Keratinocyte (primary cell): ENCODE data around the gene IL22RA1. TPM values are rescaled to one million over a fixed set of nuclear protein-coding genes. Genes with fewer than 3 reads are reported as not detected.

Experiments used
- DNase-seq: peaks from one replicate; pipeline ENCODE4 v3.0.0-alpha.2; 2011; ENCODE audit warnings: low read depth, missing footprints, low spot score
- FAIRE-seq: peaks from 2 replicates; lab custom pipeline; 2011; peaks lifted over from hg19 to GRCh38; lab: Jason Lieb, UNC
- H2AFZ ChIP-seq: 2 replicates; pipeline ENCODE4 v1.6.0; 2012; ENCODE audit warnings: low read length, control low read depth, inconsistent platforms; ENCODE audit not compliant: control insufficient read depth
- H3K27ac ChIP-seq: 2 replicates; pipeline ENCODE4 v1.5.1; 2011; ENCODE audit warnings: low read length; ENCODE audit not compliant: control insufficient read depth, insufficient read depth
- H3K27me3 ChIP-seq: 3 replicates; pipeline ENCODE4 v1.6.0; 2011; ENCODE audit warnings: low read length; ENCODE audit not compliant: control insufficient read depth, insufficient read depth; ENCODE audit errors: extremely low read depth
- H3K36me3 ChIP-seq, 2 experiments: 2 replicates in 1 of 2; 3 replicates in 1 of 2; pipeline ENCODE4 v1.5.1; 2011; ENCODE audit warnings: low read length in 2 of 2, mild to moderate bottlenecking in 1 of 2; ENCODE audit not compliant: control insufficient read depth in 2 of 2, insufficient read depth in 2 of 2; ENCODE audit errors: extremely low read depth in 1 of 2
- H3K4me1 ChIP-seq: 3 replicates; pipeline ENCODE4 v1.5.1; 2011; ENCODE audit warnings: low read length; ENCODE audit not compliant: control insufficient read depth, insufficient read depth; ENCODE audit errors: extremely low read depth
- H3K4me2 ChIP-seq: 3 replicates; pipeline ENCODE4 v1.6.0; 2011; ENCODE audit warnings: low read depth, low read length; ENCODE audit not compliant: control insufficient read depth, insufficient read depth; ENCODE audit errors: extremely low read depth
- H3K4me3 ChIP-seq, 3 experiments: fragments of 200-600 bp in 1 of 3; sonication (generic) in 1 of 3; 2 replicates in 2 of 3; 3 replicates in 1 of 3; pipeline ENCODE4 v1.5.1; 2011 to 2016; ENCODE audit warnings: low read length in 3 of 3, mild to moderate bottlenecking in 3 of 3, control low read depth in 2 of 3, inconsistent platforms in 1 of 3, low read depth in 1 of 3, mixed read lengths in 1 of 3, mixed run types in 1 of 3, moderate library complexity in 1 of 3; ENCODE audit not compliant: control insufficient read depth in 2 of 3, insufficient read depth in 2 of 3; ENCODE audit errors: extremely low read depth in 1 of 3
- H3K79me2 ChIP-seq: 2 replicates; pipeline ENCODE4 v1.6.0; 2012; ENCODE audit warnings: low read length; ENCODE audit not compliant: control insufficient read depth, insufficient read depth
- H3K9ac ChIP-seq: 3 replicates; pipeline ENCODE4 v1.6.0; 2011; ENCODE audit warnings: low read length; ENCODE audit not compliant: control insufficient read depth, insufficient read depth; ENCODE audit errors: extremely low read depth
- H3K9me1 ChIP-seq: 3 replicates; pipeline ENCODE4 v1.6.0; 2011; ENCODE audit warnings: low read length; ENCODE audit not compliant: control insufficient read depth, insufficient read depth; ENCODE audit errors: extremely low read depth
- H3K9me3 ChIP-seq: 2 replicates; pipeline ENCODE4 v1.5.1; 2012; ENCODE audit warnings: low read depth, low read length; ENCODE audit not compliant: control insufficient read depth
- H4K20me1 ChIP-seq: 3 replicates; pipeline ENCODE4 v1.6.0; 2011; ENCODE audit warnings: low read length; ENCODE audit not compliant: control insufficient read depth, insufficient read depth; ENCODE audit errors: extremely low read depth
- CTCF ChIP-seq, 3 experiments: IDR thresholded peaks in 1 of 3; conservative IDR thresholded peaks in 1 of 3; optimal IDR thresholded peaks in 1 of 3; 2 replicates in 2 of 3; 3 replicates in 1 of 3; pipeline versions ENCODE3 to v1.5.1; 2011; ENCODE audit warnings: low read length in 3 of 3, mild to moderate bottlenecking in 3 of 3, moderate library complexity in 2 of 3, control low read depth in 1 of 3, inconsistent platforms in 1 of 3; ENCODE audit not compliant: insufficient read depth in 2 of 3; ENCODE audit errors: extremely low read depth in 1 of 3
- EZH2 ChIP-seq: IDR thresholded peaks from one replicate; pipeline ENCODE4 v1.6.1; 2012; ENCODE audit warnings: inconsistent platforms, mild to moderate bottlenecking, low read length, moderate library complexity
- dilution Hi-C: fragments of 300-500 bp; cut with MboI; formaldehyde crosslinking; loops from one replicate; pipeline ENCODE4 v1.7.0; 2020; ENCODE audit warnings: low sequenced_read_pairs; ENCODE audit not compliant: extremely low pct_ligation_motif_present
- polyA plus RNA-seq, 5 experiments: library from polyadenylated mRNA; depleted of rRNA in 3 of 5; stranded (reverse) in 3 of 5; stranded (forward) in 1 of 5; unstranded in 1 of 5; fragments of >200 nt; gene quantifications; 1 replicate in 1 of 5; 2 replicates in 3 of 5; 3 replicates in 1 of 5; pipeline versions ENCODE4 v1.2.1 to v1.2.3, GENCODE V29; 2011 to 2012; ENCODE audit warnings: missing spikeins in 2 of 5, low read depth in 1 of 5, low replicate concordance in 1 of 5

IL22RA1 gene
- polyA plus RNA-seq, 1 donor (not counting 4 experiments of a cell fraction or from before 2014, with no cell fraction given), result 1.7 TPM

GRCh38 chr1:24154215-24154614 is 11.3 kb upstream of the IL22RA1 start:
- no peaks in the 10 kb centered on the region for H3K9me3 ChIP-seq
- H3K27me3 ChIP-seq, result no peaks in the 10 kb centered on the region
- H3K4me1 ChIP-seq, result peaks cover 21% of the 10 kb centered on the region
- H3K36me3 ChIP-seq, result peaks cover 0 to 1% of the 10 kb centered on the region in 2 experiments
- no peak for DNase-seq
- H3K79me2 ChIP-seq, result no peaks in the 10 kb centered on the region
- no peaks in the 10 kb centered on the region for H3K9me1 ChIP-seq
- no peak for FAIRE-seq
- dilution Hi-C loops, result no loop called here
- no peak overlapping the region for H3K27ac ChIP-seq
- no peak overlapping the region for H3K9ac ChIP-seq
- no peak overlapping the region for H3K4me2 ChIP-seq
- H4K20me1 ChIP-seq, result no peaks in the 10 kb centered on the region
- no peak overlapping the region for H2AFZ ChIP-seq
- no peak for TF ChIP-seq CTCF (optimal IDR thresholded peaks at IDR 0.05 in 1 of 3, IDR thresholded peaks at IDR 0.05 in 1 of 3, conservative IDR thresholded peaks at IDR 0.05 in 1 of 3; ENCODE audit: extremely low read depth in 1 of 3, insufficient read depth in 2 of 3, low read length in 3 of 3)
- TF ChIP-seq EZH2, result no peak
- no peak overlapping the region for H3K4me3 ChIP-seq

GRCh38 chr1:24152631-24153494 is 9.9 kb upstream of the IL22RA1 start:
- Histone ChIP-seq H3K9ac (no peak overlapping the region), H3K9me1 (no peaks in the 10 kb centered on the region), H3K4me3 (no peak overlapping the region), H3K79me2 (no peaks in the 10 kb centered on the region), H3K9me3 (no peaks in the 10 kb centered on the region), H3K27me3 (no peaks in the 10 kb centered on the region), H4K20me1 (no peaks in the 10 kb centered on the region), H3K27ac (no peak overlapping the region), H3K4me2 (no peak overlapping the region), H3K36me3 (no peaks in the 10 kb centered on the region), H3K4me1 (peaks cover 21% of the 10 kb centered on the region), H2AFZ (no peak overlapping the region)
- TF ChIP-seq EZH2, result no peak
- TF ChIP-seq CTCF (optimal IDR thresholded peaks at IDR 0.05 in 1 of 3, IDR thresholded peaks at IDR 0.05 in 1 of 3, conservative IDR thresholded peaks at IDR 0.05 in 1 of 3; ENCODE audit: extremely low read depth in 1 of 3, insufficient read depth in 2 of 3, low read length in 3 of 3), result no peak
- DNase-seq (no peak), FAIRE-seq (no peak)
- dilution Hi-C loops, result no loop called here
